Spleen (tissue), 7 donors: ENCODE measurements around the gene TMEM203.

Experiments
- CTCF ChIP-seq, 11 experiments: fragments of 200-600 bp in 7 of 11; fragments of 450-650 bp in 4 of 11; sonication (generic) in 4 of 11; IDR thresholded peaks in 8 of 11; conservative IDR thresholded peaks in 3 of 11; 1 replicate in 7 of 11; 2 replicates in 4 of 11; pipeline versions ENCODE4 v1.4.0 to v1.8.0; 2016 to 2021; ENCODE audit warnings: antibody characterized with exemption in 11 of 11, inconsistent platforms in 4 of 11, mild to moderate bottlenecking in 1 of 11
- POLR2A ChIP-seq, 3 donors: fragments of 450-650 bp; IDR thresholded peaks; one replicate each; pipeline ENCODE4 v1.5.1; 2017; ENCODE audit warnings: antibody characterized with exemption in 3 of 3, mild to moderate bottlenecking in 1 of 3
- POLR2AphosphoS5 ChIP-seq, 3 donors: sonication (generic); formaldehyde crosslinking; IDR thresholded peaks; one replicate each; pipeline ENCODE4 v1.5.1; 2017; ENCODE audit warnings: antibody characterized with exemption in 3 of 3
- donor health status: DM: no; HTN: no; CAD: no; lungs with moderate emphysema.
- donor health status: DM: no; HTN: no; CAD: no.
- donor health status: DM: no; HTN: no; CAD: no.

GRCh38 chr9:137224830-137225694 is 19.6 kb upstream of the TMEM203 start, which contains the start of gene CYSRT1:
- TF ChIP-seq CTCF (IDR thresholded peaks at IDR 0.05 in 8 of 11, conservative IDR thresholded peaks at IDR 0.05 in 3 of 11): no peak
- TF ChIP-seq POLR2A (IDR thresholded peaks at IDR 0.05): no peak
- TF ChIP-seq POLR2AphosphoS5 (IDR thresholded peaks at IDR 0.05): no peak
